Umbilical cord (tissue), 2 donors: ENCODE measurements around the gene GNRH2. TPM values are rescaled to one million over a fixed set of nuclear protein-coding genes. Genes with fewer than 3 reads are reported as not detected.
"Not testable (repeated sequence)": the region's sequence is repeated elsewhere in the genome, so short reads cannot be mapped to it uniquely, and the experiment has no call there.

ENCODE experiments used
- DNase-seq: peaks from one replicate; pipeline ENCODE4 v3.0.0-alpha.2; 2015; ENCODE audit warnings: low spot score
- total RNA-seq: library from RNA; depleted of rRNA; stranded (reverse); fragments of >200 nt; gene quantifications from one replicate; pipeline ENCODE4 v1.2.3, GENCODE V29; 2014; ENCODE audit warnings: low replicate concordance; ENCODE audit not compliant: insufficient read depth

The GNRH2 gene
- total RNA-seq, 1 donor from 2014 or later: not detected

DNA sequence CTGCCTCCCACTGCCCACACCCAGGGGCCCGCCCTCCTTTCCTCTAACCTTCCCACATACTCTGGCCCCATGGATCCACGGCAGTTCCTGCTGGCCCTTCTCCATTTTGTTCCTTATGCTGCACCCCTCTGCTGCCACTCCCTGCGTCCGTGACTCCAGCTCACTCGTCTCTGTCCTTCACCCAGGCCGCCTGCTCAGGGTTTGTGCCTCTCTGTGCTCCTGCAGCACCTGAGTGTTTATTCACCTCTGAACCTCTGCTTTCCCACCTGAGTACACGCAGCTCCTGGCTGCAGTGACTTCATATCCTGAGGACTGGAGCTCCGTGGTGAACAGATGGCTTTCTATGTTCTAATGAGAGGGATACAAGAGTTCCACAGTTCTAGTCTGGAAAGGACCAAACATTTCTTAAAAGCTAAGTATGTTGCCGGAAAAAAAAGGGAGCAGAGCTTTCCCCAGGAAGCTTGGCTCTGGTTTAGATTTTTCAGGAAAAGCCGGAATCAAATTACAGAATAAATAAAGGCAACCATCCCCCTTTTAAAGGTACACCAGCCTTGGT lies 1.5 kb upstream of the GNRH2 start:
- DNase-seq: peak; percentile 35

DNA sequence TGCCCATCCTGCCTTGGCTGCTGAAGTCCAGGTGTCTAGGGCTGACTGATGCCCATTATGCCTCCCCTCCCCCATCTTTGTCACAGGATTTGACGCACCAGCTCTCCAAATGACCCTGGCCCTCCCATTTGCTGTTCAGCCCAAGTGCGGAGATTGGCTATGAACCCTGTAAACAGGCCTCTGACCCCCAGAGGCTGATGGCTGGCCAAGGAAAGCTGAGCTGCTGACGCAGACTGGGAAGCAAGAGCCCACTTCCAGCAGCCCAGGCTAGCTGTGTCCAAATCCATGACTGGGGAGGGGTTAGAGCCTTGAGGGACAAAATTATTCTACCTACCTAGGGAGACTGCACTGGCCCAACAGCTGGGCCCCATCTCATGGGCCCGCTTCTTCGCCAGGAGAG lies 797 bp upstream of the GNRH2 start:
- DNase-seq: no peak

DNA sequence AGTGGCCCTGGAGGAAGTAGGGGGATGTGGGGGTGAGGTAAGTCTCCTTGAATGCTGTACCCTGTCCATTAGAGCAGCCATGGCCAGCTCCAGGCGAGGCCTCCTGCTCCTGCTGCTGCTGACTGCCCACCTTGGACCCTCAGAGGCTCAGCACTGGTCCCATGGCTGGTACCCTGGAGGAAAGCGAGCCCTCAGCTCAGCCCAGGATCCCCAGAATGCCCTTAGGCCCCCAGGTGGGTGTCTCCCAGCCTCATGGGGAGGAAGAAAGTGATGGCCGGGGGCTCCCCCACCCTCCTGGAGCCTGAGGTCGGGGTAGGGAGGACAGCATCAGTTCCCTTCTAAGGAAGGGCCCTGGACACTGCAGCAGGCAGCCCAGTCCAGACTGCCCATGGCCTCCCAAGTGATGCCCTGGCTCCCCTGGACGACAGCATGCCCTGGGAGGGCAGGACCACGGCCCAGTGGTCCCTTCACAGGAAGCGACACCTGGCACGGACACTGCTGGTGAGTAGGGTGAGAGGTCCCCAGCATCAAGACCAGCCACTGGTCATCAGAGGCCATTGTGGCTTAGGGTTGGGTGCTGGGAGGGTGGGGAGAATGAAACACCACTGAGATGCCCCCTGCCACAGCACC lies 1.0 kb downstream of the GNRH2 start:
- DNase-seq: no peak

DNA sequence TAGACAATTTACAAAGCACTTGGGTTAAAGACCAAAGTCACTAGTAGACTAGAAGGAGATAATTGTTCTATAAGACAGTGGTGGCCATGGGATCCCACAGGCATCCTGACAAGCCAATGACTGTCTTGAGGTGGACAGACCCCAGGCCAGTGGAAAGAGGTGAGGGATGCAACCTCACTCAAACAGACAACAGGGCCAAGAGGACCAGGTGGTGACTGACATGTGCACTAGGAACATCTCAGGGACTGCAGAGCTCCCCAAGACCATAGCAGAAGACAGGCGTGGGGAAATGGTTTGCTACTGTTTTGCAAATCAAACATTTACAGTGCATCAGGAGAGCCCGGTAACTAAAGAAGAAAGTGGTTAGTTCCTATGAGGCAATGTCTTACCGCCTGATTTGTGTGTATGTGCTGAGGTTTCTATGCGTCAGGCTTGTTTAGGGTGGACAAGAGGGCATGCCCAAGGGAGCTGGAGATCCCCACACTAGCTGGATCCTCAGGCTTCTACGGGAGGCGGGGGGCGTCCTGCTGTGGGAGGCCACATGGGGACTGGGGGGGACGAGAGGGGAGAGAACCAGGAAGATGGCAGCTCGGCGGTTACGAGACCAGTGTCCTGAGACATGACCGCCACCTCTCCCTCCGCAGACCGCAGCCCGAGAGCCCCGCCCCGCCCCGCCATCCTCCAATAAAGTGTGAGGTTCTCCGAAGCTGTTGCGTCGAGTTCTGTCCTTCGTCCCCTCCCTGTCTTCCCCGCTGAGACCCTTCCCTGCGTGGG lies 1.8 kb downstream of the GNRH2 start:
- no peak for DNase-seq

DNA sequence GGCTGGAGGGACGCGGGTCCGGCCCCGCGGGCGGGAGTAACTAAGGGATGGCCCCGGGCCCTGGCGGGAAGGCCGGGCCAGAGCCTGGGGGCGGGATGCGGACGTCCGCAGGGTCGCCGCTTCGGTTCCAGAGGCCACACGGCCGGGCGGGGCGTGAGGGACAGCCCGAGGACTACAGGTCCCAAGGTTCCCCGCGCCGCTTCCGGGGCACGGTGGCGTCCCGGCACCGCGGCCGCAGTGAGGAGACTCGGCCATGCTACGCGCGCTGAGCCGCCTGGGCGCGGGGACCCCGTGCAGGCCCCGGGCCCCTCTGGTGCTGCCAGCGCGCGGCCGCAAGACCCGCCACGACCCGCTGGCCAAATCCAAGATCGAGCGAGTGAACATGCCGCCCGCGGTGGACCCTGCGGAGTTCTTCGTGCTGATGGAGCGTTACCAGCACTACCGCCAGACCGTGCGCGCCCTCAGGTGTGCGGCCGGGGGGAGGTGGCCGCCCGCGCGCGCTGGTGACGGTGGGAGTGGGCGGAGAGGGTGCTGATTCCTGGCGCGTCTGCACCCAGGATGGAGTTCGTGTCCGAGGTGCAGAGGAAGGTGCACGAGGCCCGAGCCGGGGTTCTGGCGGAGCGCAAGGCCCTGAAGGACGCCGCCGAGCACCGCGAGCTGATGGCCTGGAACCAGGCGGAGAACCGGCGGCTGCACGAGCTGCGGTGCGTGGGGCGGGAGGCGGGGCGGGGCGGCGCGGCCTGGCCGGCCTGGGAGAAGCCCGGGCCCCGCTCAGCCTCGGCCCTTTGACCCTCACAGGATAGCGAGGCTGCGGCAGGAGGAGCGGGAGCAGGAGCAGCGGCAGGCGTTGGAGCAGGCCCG lies 2.6 kb downstream of the GNRH2 start, which contains the start of gene MRPS26:
MRPS26 (plus strand) TSS at position 237 of the 861 bp plus-strand sequence; CDS start at position 254, 17 bp downstream.
- peak; percentile 94 for DNase-seq

DNA sequence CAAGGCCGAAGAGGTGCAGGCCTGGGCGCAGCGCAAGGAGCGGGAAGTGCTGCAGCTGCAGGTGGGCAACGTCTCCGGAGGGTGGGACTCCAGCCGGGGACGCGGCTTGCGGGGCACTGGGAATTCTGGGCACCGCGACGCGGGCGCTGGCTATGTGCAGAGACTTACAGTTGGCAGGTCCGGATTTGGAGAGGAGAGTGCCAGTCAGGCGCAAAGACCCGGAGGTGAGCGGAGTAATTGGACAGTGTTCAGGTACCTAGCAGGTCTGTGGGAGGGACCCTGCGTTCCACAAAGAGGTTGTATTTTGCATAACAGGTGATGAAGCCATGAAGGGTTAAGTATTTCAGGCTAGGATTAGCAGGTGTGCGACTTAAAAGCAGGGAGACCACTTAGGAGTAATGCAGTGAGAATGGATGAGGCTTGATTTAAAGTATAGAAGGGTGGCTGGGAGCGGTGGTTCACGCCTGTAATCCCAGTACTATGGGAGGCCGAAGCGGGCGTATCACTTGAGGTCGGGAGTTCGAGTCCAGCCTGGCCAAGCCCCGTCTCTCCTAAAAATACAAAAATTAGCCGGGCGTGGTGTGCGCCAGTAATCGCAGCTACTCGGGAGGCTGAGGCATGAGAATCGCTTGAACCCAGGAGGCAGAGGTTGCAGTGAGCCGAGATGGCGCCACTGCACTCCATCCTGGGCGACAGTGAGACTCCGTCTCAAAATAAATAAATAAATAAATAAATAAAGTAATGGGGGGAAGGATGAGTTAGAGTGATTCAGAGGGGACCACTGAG lies 3.4 kb downstream of the GNRH2 start:
- DNase-seq: no peak

DNA sequence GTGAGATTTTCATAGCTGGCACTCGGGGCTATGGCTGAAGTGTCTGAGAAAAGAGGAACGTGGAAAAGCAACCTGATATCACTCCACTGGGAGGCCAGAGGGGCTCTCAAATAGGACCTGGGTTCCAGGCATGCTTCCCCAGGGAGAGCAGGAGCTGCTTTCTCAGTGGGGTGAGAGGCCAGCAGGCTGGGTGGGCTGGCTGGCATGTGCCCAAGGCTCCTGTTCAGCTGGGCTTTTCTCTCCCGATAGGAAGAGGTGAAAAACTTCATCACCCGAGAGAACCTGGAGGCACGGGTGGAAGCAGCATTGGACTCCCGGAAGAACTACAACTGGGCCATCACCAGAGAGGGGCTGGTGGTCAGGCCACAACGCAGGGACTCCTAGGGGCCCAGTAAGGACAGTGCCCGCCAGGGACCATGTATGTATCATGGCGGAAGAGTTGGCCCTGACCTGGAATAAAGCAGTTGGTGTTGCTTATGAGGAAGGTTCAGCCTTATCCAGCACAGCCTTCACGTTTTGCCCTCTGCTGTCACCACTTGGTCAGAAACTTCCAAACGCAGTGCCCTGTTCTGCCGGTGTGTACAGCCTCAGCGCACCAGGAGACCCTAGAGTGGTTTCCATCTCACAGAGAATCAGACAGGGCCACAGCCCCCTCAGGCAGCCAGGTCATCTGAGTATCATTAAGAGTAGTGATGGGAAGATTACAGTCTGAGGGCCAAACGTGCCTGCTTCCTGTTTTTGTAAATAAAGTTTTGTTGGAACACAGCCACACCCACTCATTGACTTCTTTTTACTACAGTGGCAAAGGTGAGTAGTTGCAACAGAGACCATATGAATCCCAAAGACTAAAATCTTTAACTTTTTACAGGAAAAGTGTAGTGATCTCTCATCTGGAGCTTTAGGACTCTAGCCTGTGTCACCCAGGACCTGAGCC lies 4.3 kb downstream of the GNRH2 start:
- DNase-seq: no peak

DNA sequence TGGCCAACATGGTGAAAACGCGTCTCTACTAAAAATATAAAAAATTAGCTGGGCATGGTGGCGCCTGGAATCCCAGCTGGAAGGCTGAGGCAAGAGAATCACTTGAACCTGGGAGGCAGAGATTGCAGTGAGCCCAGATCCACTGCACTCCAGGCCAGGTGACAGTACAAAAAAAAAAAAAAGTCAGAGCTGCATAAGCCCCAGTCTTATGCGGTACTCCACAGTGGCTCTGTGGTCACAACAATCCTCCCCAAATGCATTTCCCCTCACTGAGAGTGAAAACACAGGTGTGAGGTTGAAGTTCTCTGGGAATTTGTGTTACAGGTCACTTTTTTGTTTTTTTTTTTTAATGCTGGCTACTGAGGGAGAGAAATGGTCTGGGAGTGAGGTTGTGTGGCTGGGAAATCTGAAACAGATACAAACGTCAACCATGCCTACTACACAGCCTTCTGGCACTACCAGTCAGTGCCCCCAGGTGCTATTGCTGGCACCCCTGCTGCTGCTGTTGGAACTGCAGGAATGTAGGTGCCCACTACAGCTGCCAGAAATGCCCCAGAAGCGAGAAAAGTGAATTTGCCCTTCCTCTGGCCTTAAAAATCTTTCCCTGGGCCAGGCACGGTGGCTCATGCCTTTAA lies 8.1 kb downstream of the GNRH2 start:
- no peak for DNase-seq

DNA sequence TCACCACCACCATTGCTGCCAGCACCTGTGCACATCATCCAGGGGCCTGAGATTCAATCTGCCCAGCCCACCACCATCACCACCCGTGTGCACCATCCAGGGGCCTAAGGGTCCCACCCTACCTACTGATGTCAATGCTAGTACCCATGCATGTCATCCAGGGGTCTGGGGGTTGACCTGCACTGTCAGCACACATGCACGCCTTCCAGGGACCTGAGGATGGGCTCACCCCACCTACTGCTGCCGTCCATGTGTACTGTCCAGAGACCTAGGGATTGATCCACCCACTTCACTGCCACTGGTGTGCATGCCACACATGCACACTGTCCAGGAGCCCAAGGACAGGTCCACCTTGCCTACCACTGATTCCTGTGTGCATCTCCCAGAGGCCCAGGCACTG lies 16.1 kb downstream of the GNRH2 start:
- no peak for DNase-seq

DNA sequence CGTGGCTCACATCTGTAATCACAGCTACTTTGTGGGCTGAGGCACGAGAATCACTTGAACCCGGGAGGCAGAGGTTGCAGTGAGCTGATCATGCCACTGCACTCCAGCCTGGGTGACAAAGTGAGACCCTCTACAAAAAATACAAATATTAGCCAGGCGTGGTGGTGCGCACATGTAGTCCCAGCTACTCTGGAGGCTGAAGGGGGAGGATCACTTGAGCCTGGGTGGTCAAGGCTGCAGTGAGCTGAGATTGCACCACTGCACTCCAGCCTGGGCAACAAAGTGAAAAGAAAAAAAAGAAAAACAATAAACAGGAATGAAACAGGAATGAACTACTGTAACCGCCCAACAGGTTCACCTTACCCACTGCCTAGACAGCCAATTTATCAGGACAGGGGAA lies 20.7 kb downstream of the GNRH2 start:
- not testable (repeated sequence) for DNase-seq

DNA sequence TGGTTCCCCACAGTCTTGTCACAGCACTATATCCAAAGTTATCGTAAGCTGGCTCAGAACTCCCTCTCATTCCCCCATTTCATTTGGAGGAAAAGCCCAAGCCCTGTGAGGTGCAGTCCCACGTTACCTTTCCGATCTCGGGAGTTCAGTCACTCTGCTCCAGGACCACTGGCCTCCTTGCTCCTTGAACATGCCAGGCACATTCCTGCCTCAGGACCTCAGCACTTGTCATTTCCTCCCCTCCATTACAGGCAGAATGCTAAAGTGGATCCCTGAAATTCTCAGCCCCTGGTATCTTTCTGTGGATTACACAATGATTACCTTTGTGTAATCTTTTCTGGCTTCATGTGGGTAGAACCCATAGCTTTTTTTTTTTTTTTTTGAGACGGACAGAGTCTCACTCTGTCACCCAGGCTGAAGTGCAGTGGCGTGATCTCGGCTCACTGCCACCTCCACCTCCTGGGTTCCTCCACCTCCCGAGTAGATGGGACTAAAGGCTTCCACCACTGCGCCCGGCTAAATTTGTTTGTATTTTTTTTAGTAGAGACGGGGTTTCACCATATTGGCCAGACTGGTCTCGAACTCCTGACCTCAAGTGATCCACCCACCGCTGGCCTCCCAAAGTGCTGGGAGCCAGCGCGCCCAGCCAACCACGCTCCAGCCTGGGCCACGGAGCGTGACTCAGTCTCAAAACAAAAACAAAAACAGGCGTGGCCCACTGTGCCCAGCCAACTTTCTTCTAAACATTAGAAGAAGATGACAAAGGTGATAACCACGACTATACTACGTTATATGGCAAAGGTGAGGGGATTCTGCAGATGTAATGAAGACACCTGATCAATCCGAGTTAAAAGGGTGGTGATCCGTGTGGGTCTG lies 24.0 kb downstream of the GNRH2 start:
- DNase-seq: no peak

DNA sequence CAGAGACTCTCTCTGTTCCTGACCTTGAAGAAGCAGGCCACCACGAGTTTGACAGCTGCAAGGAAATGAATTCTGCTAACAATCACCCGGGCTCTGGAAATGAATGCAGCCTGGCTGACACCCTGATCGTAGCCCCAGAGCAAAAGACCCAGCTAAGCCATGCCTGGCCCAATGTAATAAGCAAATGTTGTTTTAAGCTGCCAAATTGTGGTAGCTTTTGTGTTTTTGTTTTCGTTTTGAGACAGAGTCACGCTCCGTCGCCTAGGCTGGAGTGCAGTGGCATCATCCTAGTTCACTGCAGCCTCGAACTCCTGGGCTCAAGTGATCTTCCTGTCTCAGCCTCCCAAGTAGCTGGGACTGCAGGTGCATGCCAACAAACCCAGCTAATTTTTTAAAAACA lies 24.7 kb downstream of the GNRH2 start:
- DNase-seq: no peak

DNA sequence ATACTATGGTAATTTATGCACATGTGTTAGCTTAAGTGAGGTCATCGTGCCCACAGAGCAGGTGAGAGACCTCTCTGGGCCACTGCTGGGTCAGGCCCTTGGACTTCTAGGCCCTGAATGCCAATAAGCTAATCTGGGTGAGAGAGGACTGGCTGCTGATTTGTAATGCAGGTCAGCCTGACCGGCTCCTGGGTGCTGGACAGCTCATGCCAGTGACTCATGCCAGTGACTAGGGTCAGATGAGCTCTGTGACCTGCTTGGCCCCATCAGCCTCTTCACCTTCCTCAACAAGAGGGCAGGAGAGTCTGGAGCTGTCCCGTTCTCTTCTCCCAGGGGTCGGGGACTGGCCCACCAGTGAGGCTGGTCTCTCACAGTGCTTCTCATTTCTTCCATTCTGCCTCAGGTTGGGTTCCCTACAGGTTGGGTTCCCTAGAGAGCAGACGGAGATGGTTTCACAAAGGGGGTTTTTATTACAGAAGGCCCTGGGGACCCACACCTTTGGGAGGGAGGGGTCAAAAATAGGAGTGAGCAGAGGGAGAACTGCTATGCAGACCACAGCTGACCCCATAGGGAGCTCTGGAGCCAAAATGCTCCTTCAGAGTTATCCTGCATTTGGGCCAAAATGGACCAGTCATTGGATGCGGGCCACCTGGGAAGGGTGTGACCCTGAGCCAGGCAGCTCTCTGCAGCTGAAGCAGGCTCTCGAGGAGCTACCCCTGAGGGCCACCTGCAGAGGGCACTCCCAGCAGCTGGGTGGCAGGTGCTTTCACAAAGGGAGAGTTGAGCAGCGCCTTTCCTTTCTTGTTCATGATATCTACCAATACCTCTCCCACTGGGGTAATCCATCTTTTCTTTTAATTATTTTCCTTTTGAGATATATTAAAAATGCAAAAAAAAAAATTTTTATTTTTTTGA lies 25.8 kb downstream of the GNRH2 start:
- DNase-seq: no peak

DNA sequence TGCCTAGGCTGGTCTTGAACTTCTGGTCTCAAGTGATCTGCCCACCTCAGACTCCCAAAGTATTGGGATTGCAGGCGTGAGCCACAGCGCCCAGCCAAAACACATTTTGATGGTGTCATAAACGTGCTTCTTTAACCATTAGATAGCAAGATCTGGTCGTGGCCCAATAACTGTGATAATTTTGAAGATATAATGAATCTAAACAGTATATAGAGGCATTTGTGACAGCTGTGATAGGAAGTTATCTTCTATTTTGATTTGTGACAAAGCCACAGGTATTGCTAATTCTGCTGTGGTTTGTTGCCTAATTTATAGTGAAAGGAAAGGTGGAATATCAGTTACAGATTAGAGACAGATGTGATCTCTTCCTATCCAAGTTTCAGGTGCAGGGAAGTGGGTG lies 27.3 kb downstream of the GNRH2 start:
- DNase-seq: no peak

DNA sequence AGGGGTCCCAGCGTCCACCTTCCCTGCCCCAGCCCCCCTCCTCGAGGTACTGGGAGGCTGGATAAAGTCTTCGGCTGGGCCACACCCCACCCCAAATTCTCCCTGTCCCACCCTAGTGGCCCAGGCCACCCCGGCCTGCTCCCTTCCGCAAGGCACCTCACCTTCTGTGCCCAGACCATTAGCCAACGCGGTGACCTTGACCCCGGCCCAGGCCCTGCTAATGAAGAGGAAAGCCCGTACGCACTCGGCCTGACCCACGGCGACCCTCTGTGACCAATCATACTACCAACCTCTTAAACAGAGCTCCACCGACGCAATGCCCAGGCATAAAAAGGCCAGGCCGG lies 27.8 kb downstream of the GNRH2 start:
- no peak for DNase-seq

DNA sequence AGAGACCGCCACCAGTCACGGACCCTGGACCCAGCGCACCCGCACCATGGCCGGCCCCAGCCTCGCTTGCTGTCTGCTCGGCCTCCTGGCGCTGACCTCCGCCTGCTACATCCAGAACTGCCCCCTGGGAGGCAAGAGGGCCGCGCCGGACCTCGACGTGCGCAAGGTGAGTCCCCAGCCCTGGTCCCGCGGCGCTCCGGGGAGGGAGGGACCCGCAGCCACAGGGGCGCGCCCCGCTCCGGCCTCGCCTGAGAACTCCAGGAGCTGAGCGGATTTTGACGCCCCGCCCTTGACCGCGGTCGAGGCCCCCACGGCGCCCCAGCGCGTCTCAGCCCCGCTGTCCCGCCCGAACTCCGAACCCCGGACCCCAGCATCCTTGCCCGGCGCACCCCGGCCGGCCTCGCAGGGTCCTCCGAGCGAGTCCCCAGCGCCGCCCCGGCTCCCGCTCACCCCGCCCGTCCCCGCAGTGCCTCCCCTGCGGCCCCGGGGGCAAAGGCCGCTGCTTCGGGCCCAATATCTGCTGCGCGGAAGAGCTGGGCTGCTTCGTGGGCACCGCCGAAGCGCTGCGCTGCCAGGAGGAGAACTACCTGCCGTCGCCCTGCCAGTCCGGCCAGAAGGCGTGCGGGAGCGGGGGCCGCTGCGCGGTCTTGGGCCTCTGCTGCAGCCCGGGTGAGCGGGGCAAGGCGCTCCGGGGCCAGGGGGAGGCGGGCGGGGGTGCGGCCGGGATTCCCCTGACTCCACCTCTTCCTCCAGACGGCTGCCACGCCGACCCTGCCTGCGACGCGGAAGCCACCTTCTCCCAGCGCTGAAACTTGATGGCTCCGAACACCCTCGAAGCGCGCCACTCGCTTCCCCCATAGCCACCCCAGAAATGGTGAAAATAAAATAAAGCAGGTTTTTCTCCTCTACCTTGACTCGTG lies 28.4 kb downstream of the GNRH2 start, which contains the start of gene OXT:
OXT (plus strand) TSS at position 11 of the 920 bp plus-strand sequence; CDS start at position 47, 36 bp downstream.
- peak; percentile 63 for DNase-seq
